Thyroid gland (tissue), 4 donors: ENCODE measurements around the gene TRPC1. TPM values are rescaled to one million over a fixed set of nuclear protein-coding genes. Genes with fewer than 3 reads are reported as not detected.
"Not testable (repeated sequence)": the region's sequence is repeated elsewhere in the genome, so short reads cannot be mapped to it uniquely, and the experiment has no call there.

Experiments used
- DNase-seq, 2 donors: peaks; one replicate each; pipeline ENCODE4 v3.0.0-alpha.2; 2019
- H3K27ac ChIP-seq, 3 donors: fragments of 200-600 bp; sonication (generic); 1 replicate in 2 of 3; 2 replicates in 1 of 3; pipeline ENCODE4 v1.5.1; 2016 to 2019; ENCODE audit warnings: mild to moderate bottlenecking in 1 of 3, moderate library complexity in 1 of 3
- H3K27me3 ChIP-seq: fragments of 200-600 bp; sonication (generic); one replicate; pipeline ENCODE4 v1.5.1; 2019
- H3K36me3 ChIP-seq, 2 donors: fragments of 200-600 bp; sonication (generic); one replicate each; pipeline ENCODE4 v1.5.1; 2016 to 2019
- H3K4me1 ChIP-seq, 2 donors: fragments of 200-600 bp; sonication (generic); one replicate each; pipeline ENCODE4 v1.5.1; 2017 to 2019
- H3K4me3 ChIP-seq, 3 donors: fragments of 200-600 bp; sonication (generic); replicated peaks in 1 of 3; 1 replicate in 2 of 3; 2 replicates in 1 of 3; pipeline ENCODE4 v1.5.1; 2016; ENCODE audit warnings: mild to moderate bottlenecking in 1 of 3
- H3K9me3 ChIP-seq: fragments of 200-600 bp; sonication (generic); one replicate; pipeline ENCODE4 v1.5.1; 2017
- CTCF ChIP-seq, 6 experiments: fragments of 200-600 bp in 3 of 6; fragments of 450-650 bp in 3 of 6; sonication (generic) in 3 of 6; IDR thresholded peaks; one replicate each; pipeline ENCODE4 v1.5.1; 2016 to 2019; ENCODE audit warnings: antibody characterized with exemption in 6 of 6, mild to moderate bottlenecking in 2 of 6, inconsistent platforms in 1 of 6, moderate library complexity in 1 of 6
- POLR2A ChIP-seq, 2 donors: fragments of 450-650 bp; IDR thresholded peaks; one replicate each; pipeline ENCODE4 v1.6.1; 2017; ENCODE audit warnings: antibody characterized with exemption in 2 of 2, mild to moderate bottlenecking in 2 of 2, moderate library complexity in 1 of 2
- WGBS, 2 donors: methylation state at CpG; one replicate each; pipeline ENCODE4 v1.1.5; 2017; 5-methylcytosine and 5-hydroxymethylcytosine counted together
- intact Hi-C: fragments of 100-400 bp; cut with DNase I; formaldehyde crosslinking; loops from one replicate; pipeline ENCODE4 v1.15.1; 2023
- total RNA-seq, 4 donors: library from RNA; depleted of rRNA; stranded (reverse); fragments of >200 nt; gene quantifications; one replicate each; pipeline ENCODE4 v1.2.3, GENCODE V29; 2016

TRPC1 gene
- total RNA-seq, 4 donors from 2014 or later = 18.2 to 22.5 (median 20.4) TPM

DNA sequence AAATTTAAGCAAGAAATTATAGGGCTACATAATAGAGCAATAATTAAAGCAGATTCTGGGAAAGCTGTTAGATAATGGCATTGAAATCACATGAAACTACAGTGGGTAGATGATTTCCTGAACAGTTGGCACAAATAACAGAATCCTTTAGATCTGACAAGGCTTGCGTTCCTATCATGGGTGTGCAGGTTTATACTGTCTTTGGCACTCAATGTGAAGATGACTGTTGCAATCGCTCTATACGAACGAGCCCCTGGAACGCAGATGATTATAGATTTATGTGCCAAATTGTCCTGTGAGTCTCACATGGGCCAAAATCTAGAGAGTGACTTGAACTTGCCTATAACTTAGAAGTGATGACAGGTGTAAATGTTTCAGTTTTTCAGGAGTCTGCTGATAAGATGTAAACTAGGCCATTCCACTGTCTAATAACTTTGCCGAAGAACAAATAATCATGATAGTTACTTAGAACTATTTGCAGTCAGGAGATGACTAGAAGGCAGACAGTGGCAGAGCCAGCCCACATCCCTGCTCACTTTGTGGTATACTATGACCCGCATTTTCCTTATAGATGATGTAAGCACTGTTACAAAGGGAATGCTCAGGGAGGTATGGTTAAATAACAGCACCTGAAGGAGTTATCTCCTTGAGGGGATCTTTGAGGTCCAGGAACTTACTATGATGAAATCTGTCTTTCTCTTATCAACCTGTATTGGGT, 30.5 kb upstream of the TRPC1 start:
- no peaks in the 10 kb centered on the region for H3K36me3 ChIP-seq
- H3K4me3 ChIP-seq = no peak overlapping the region
- intact Hi-C loops = no loop called here
- no peaks in the 10 kb centered on the region for H3K27me3 ChIP-seq
- TF ChIP-seq POLR2A (IDR thresholded peaks at IDR 0.05) (no peak), CTCF (IDR thresholded peaks at IDR 0.05) (no peak)
- no peak overlapping the region for H3K27ac ChIP-seq
- DNase-seq = no peak
- H3K9me3 ChIP-seq = no peaks in the 10 kb centered on the region
- 88 to 91% methylated on average over 7 of the region's 7 CpGs for WGBS, 2 donors
- H3K4me1 ChIP-seq = no peaks in the 10 kb centered on the region

- no peak for TF ChIP-seq POLR2A (IDR thresholded peaks at IDR 0.05)
- no peak for TF ChIP-seq CTCF (IDR thresholded peaks at IDR 0.05)
- no peaks in the 10 kb centered on the region for H3K27me3 ChIP-seq
Observed at GRCh38 chr3:142694225-142694624, 29.6 kb upstream of the TRPC1 start.

GRCh38 chr3:142705198-142705597, 18.6 kb upstream of the TRPC1 start:
- Histone ChIP-seq H3K27me3 (no peaks in the 10 kb centered on the region), H3K36me3 (no peaks in the 10 kb centered on the region), H3K27ac (no peak overlapping the region), H3K9me3 (no peaks in the 10 kb centered on the region), H3K4me3 (no peak overlapping the region), H3K4me1 (no peaks in the 10 kb centered on the region)
- intact Hi-C loops = no loop called here
- TF ChIP-seq CTCF (IDR thresholded peaks at IDR 0.05) (no peak), POLR2A (IDR thresholded peaks at IDR 0.05) (no peak)
- 74 to 80% methylated on average over 2 of the region's 2 CpGs for WGBS, 2 donors
- DNase-seq = no peak

More at GRCh38 chr3:142694225-142694624, 29.6 kb upstream of the TRPC1 start:
- no peak for DNase-seq
- H3K4me3 ChIP-seq = no peak overlapping the region
- H3K4me1 ChIP-seq = no peaks in the 10 kb centered on the region
- H3K36me3 ChIP-seq = no peaks in the 10 kb centered on the region
- H3K9me3 ChIP-seq = no peaks in the 10 kb centered on the region
- WGBS, 2 donors = 92 to 94% methylated on average over 1 of the region's 1 CpG
- no peak overlapping the region for H3K27ac ChIP-seq
- intact Hi-C loops = no loop called here

DNA sequence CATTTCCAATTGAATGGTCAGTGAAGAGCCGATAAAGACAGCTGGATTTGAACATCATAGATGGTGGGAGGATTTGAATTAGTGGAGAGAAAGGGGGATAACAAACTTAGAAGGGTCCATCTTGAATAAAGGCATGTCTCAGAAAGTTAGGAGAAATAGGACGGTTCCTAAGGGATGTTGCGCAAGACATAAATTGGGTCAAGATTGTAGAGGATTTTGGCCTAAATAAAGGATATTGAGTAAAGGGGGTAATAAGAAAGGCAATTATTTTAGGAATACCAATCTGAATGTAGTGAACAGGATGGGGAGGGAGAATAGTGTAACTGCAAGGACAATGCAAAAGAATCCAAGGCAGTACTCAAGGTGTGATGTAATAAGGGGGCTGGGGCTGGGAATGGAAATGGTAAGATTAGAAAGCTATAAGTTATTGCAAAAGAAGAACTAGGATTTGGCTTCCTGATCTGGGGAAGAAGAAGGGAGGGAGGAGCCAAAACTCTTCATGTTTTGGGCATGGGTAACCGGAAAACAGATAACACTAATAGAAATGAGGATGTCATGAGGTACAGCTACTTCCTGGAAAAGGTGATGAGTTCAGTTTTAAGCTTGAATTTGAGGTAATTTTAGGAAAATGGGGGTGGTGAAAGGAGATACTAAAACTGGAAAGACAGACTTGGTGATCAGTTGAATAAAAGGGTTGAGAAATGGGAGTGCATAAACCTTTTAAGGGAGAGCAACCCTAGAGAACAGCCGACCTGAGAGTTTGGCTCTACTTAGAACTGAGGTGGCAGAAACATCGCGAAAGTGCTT, 17.3 kb upstream of the TRPC1 start:
- Histone ChIP-seq H3K27ac (no peak overlapping the region), H3K27me3 (no peaks in the 10 kb centered on the region), H3K9me3 (no peaks in the 10 kb centered on the region), H3K36me3 (no peaks in the 10 kb centered on the region), H3K4me3 (no peak overlapping the region), H3K4me1 (no peaks in the 10 kb centered on the region)
- WGBS, 2 donors = 82 to 90% methylated on average over 7 of the region's 7 CpGs
- no peak for DNase-seq
- intact Hi-C loops = no loop called here
- no peak for TF ChIP-seq CTCF (IDR thresholded peaks at IDR 0.05)
- TF ChIP-seq POLR2A (IDR thresholded peaks at IDR 0.05) = no peak

DNA sequence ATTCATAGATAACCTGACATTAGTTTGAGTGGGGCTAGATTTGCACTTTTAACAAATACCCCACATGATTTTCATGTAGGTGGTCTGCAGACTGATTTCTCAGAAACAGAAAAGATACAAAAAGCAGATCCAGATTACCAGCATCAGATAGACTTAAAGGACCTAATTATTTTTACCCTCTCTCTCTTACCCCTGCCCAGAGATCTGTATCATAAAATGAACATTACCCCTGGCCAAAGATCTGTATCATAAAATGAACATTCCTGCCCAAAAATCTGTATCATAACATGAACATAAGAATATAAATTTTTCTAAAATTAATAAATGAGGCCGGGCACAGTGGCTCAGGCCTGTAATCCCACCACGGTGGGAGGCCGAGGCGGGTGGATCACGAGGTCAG, 14.6 kb upstream of the TRPC1 start:
- TF ChIP-seq CTCF (IDR thresholded peaks at IDR 0.05) (no peak), POLR2A (IDR thresholded peaks at IDR 0.05) (no peak)
- Histone ChIP-seq H3K9me3 (no peaks in the 10 kb centered on the region), H3K36me3 (no peaks in the 10 kb centered on the region), H3K27me3 (no peaks in the 10 kb centered on the region), H3K27ac (no peak overlapping the region), H3K4me1 (no peaks in the 10 kb centered on the region), H3K4me3 (no peak overlapping the region)
- no peak for DNase-seq
- intact Hi-C loops = no loop called here
- WGBS, 2 donors = 95 to 96% methylated on average over 5 of the region's 5 CpGs

- intact Hi-C loops = not testable (repeated sequence)
- 92 to 93% methylated on average over 3 of the region's 3 CpGs for WGBS, 2 donors
Observed at GRCh38 chr3:142714882-142715281, 9.0 kb upstream of the TRPC1 start.

More at GRCh38 chr3:142714882-142715281, 9.0 kb upstream of the TRPC1 start:
- H3K4me1 ChIP-seq, H3K9me3 ChIP-seq, DNase-seq, H3K27ac ChIP-seq, H3K4me3 ChIP-seq, H3K36me3 ChIP-seq, H3K27me3 ChIP-seq: not testable (repeated sequence)
